GM12801 (cell line): ENCODE data around the gene EIF4A3.

Experiments used
- TF ChIP-seq, protein P1 (sequence below): IDR thresholded peaks from one replicate; pipeline ENCODE4 v1.5.1; 2011; ENCODE audit warnings: control low read depth; ENCODE audit not compliant: insufficient read length; ENCODE audit errors: extremely low read depth

The EIF4A3 gene

DNA sequence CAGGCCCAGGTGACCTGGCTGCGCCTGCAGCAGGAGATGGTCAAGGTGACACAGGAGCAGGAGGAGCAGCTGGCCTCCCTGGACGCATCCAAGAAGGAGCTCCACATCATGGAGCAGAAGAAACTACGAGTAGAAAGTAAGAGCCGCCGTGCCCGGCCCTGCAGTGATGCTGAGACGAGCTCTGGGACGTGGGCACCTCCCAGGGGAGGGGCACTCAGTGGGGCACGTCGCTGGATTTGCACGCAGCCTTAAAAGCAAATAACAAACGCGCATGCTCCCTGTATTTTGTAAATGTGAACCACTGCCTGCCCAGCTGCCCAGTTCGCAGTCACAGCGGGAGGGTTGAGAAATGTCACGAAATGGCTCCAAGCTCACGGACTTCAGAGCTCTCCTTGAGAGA is 60.8 kb downstream of the EIF4A3 start:
- TF ChIP-seq, protein P1, sequence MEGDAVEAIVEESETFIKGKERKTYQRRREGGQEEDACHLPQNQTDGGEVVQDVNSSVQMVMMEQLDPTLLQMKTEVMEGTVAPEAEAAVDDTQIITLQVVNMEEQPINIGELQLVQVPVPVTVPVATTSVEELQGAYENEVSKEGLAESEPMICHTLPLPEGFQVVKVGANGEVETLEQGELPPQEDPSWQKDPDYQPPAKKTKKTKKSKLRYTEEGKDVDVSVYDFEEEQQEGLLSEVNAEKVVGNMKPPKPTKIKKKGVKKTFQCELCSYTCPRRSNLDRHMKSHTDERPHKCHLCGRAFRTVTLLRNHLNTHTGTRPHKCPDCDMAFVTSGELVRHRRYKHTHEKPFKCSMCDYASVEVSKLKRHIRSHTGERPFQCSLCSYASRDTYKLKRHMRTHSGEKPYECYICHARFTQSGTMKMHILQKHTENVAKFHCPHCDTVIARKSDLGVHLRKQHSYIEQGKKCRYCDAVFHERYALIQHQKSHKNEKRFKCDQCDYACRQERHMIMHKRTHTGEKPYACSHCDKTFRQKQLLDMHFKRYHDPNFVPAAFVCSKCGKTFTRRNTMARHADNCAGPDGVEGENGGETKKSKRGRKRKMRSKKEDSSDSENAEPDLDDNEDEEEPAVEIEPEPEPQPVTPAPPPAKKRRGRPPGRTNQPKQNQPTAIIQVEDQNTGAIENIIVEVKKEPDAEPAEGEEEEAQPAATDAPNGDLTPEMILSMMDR = no peak

DNA sequence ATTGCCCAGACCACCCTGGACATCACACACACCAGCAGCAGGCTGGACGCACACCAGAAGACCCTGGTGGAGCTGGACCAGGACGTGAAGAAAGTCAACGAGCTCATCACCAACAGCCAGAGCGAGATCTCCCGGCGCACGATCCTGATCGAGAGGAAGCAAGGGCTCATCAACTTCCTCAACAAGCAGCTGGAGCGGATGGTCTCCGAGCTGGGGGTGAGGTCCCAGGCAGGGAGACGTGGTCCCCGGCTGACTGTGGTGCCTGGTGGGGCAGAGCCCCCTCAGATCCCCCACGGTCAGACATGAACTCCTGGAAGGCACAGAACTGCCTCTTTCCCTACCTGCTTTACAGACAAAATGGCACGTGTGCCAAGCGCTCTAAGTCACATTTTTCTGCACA is 62.2 kb downstream of the EIF4A3 start:
- TF ChIP-seq, protein P1 = no peak
